ENCODE results near the gene MAL. TPM values are rescaled to one million over a fixed set of nuclear protein-coding genes. Genes with fewer than 3 reads are reported as not detected.

MAL gene
- total and polyA plus RNA-seq, 2 of the 8 experiments (the other 6 are each of a cell fraction or from before 2014, with no cell fraction given): not detected

DNA sequence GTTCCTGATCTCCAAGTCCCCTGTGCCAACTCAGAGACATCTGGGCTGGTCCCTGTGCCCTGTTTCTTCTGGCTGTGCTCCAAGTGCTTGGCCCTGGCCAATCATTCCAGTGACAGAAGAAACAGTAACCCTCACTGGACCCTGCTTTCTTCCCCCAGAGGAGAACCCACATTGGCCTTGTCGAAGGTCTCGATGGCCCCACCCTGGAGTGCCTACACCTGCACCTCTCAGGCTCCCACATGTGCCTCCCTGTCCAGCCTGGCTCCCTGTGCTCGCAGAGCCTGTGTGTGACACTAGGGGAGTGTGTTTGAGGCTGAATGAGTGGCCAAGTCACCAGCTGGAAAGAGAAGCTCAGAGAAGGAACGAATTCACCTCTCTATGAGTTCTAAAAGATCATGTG lies 5.9 kb upstream of the MAL start:
- no peak for FAIRE-seq
- CTCF ChIA-PET (ENCODE audit: partially characterized antibody): no interaction called here
- H3K23ac ChIP-seq (ENCODE audit: insufficient read length): no peak overlapping the region

More for the DNA sequence above, 5.9 kb upstream of the MAL start:
- no peaks in the 10 kb centered on the region for H4K20me1 ChIP-seq (replicated peaks in 1 of 2; ENCODE audit: control insufficient read depth in 1 of 2, insufficient read depth in 2 of 2, low read length in 2 of 2)
- no peak for DNase-seq (ENCODE audit: low read depth in 1 of 2, low spot score in 2 of 2)
- TF ChIP-seq RFX5 (IDR thresholded peaks at IDR 0.05; ENCODE audit: borderline replicate concordance, low read depth, low read length): no peak
- TF ChIP-seq TEAD4 (IDR thresholded peaks at IDR 0.05; ENCODE audit: low read depth, low read length): no peak
- no peak for TF ChIP-seq HDAC2 (IDR thresholded peaks at IDR 0.05; ENCODE audit: borderline replicate concordance in 1 of 2, low read depth in 2 of 2, low read length in 2 of 2)
- no peak for TF ChIP-seq PHF8 (conservative IDR thresholded peaks at IDR 0.05; ENCODE audit: low read depth, low read length)
- TF ChIP-seq SAP30 (IDR thresholded peaks at IDR 0.05; ENCODE audit: insufficient read depth, insufficient replicate concordance, low read length): no peak
- TF ChIP-seq POU5F1 (IDR thresholded peaks at IDR 0.05; ENCODE audit: low read depth, low read length): no peak
- no peak for TF ChIP-seq JUN (IDR thresholded peaks at IDR 0.05; ENCODE audit: low read depth, low read length)
- TF ChIP-seq KDM4A (IDR thresholded peaks at IDR 0.05; ENCODE audit: low read depth, low read length, severe bottlenecking): no peak
- H2BK5ac ChIP-seq (ENCODE audit: low read depth, low read length): no peak overlapping the region
- H3K9ac ChIP-seq (replicated peaks in 1 of 4; ENCODE audit: extremely low read depth in 1 of 4, low read depth in 3 of 4, low read length in 3 of 4): no peak overlapping the region
- H3K36me3 ChIP-seq (ENCODE audit: control insufficient read depth in 2 of 4, insufficient read depth in 4 of 4, low read length in 3 of 4): no peaks in the 10 kb centered on the region; a peak in 2 of 8 replicates
- 71% methylated on average over 4 of the region's 4 CpGs; no CpG with 5 or more reads in 1 of the 2 experiments for WGBS, 2 experiments (ENCODE audit: extremely low coverage in 1 of 2, insufficient coverage in 1 of 2, insufficient read length in 1 of 2, insufficient replicate concordance in 2 of 2, low coverage in 1 of 2, low lambda C conversion rate in 2 of 2, missing lambda C conversion rate in 1 of 2)
- no peak overlapping the region for H2BK20ac ChIP-seq (ENCODE audit: low read length)
- peaks cover 0 to 11% (median 8%) of the 10 kb centered on the region in 4 experiments; a peak in 5 of 7 replicates for H3K27me3 ChIP-seq (replicated peaks in 1 of 4; ENCODE audit: control insufficient read depth in 3 of 4, extremely low read depth in 1 of 4, insufficient read depth in 3 of 4, low read length in 3 of 4)
- POLR2A ChIA-PET (ENCODE audit: partially characterized antibody): no interaction called here
- no peak overlapping the region for H3K56ac ChIP-seq (replicated peaks; ENCODE audit: insufficient read length, low read depth, low read length)
- H3K4me2 ChIP-seq (ENCODE audit: insufficient read depth in 1 of 2, low read depth in 2 of 2, low read length in 2 of 2): no peak overlapping the region
- H3K27ac ChIP-seq (ENCODE audit: low read depth, low read length): no peak overlapping the region
- H2BK15ac ChIP-seq (ENCODE audit: low read length): no peak overlapping the region
- H3K18ac ChIP-seq (ENCODE audit: extremely low read depth, low read length): no peak overlapping the region
- no peak overlapping the region for H2BK12ac ChIP-seq (ENCODE audit: low read depth, low read length)
- no peak overlapping the region for H4K91ac ChIP-seq (replicated peaks; ENCODE audit: insufficient read length, low read length)
- H3K79me1 ChIP-seq (ENCODE audit: low read depth, low read length): no peaks in the 10 kb centered on the region
- H3K79me2 ChIP-seq (ENCODE audit: control insufficient read depth in 1 of 2, insufficient read depth in 2 of 2, low read length in 2 of 2): no peaks in the 10 kb centered on the region
- no peak overlapping the region for H3K4me3 ChIP-seq (ENCODE audit: extremely low read depth in 1 of 4, insufficient read depth in 2 of 4, low read depth in 3 of 4, low read length in 4 of 4)
- H3K4me1 ChIP-seq (replicated peaks in 1 of 4; ENCODE audit: control insufficient read depth in 3 of 4, insufficient read depth in 4 of 4, low read length in 3 of 4): peaks cover 0 to 3% (median 0%) of the 10 kb centered on the region in 4 experiments; a peak in 1 of 7 replicates
- H2AFZ ChIP-seq (ENCODE audit: low read length): no peak overlapping the region
- H2AK5ac ChIP-seq (ENCODE audit: low read depth, low read length): no peak overlapping the region
- peaks cover 62 to 98% of the 10 kb centered on the region in 2 experiments for H3K9me3 ChIP-seq (ENCODE audit: insufficient read depth in 2 of 2, low read depth in 1 of 2, low read length in 1 of 2)
- H2BK120ac ChIP-seq (replicated peaks; ENCODE audit: low read depth, low read length): no peak overlapping the region
- no peak overlapping the region for H4K8ac ChIP-seq (ENCODE audit: extremely low read depth, insufficient read depth, low read length)
- H3K14ac ChIP-seq (ENCODE audit: insufficient read length): no peak overlapping the region
- H3K4ac ChIP-seq (replicated peaks; ENCODE audit: insufficient read length, low read depth, low read length): no peak overlapping the region
- no peaks in the 10 kb centered on the region for H3K23me2 ChIP-seq (ENCODE audit: low read depth, low read length)
- no peak overlapping the region for H4K5ac ChIP-seq (ENCODE audit: insufficient read length, low read depth, low read length)

All from H1 (cell line).